ENCODE measurements around the gene PSMB3. TPM values are rescaled to one million over a fixed set of nuclear protein-coding genes. Genes with fewer than 3 reads are reported as not detected.

Gene PSMB3
- total RNA-seq, 2 experiments from 2014 or later: 335 to 348 TPM

DNA sequence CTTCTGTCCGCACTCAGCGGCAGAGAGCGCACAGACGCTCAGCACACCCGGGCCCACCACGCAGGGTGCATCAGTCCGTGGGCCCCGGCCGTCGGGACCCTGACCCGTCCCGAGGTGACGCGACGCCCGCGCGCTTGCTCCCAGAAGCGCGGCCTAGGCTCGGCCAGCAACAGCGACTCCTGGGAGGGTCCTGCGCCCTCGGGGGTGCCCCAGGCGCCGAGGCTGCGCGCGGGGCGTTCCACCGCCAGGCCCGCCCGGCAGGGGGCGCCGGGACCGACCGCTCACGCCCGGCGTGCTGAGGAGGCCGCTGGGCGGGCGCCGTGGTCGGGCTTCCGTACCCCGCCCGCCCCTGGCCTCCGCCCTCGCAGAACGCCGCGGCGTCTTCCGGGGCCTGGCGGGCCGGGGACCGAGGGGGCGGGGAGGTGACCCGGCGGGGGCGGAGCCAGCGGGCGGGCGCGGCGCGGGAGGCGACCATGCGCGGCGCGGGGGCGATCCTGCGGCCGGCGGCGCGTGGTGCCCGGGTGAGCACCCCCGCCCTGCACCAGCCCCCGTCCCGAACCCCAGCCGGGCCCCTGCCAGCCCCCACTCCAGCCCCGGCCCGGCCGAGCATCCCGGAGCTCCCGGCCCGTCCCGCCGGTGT lies 22.5 kb upstream of the PSMB3 start, which contains the start of gene CISD3:
TSS of gene CISD3 (plus strand) at position 456 of the 640 bp plus-strand sequence. CDS start at position 474, 18 bp downstream.
- peaks cover 78% of the 10 kb centered on the region for H3K4me1 Mint-ChIP-seq (ENCODE audit: low read depth)
- H3K36me3 Mint-ChIP-seq: peaks cover 23% of the 10 kb centered on the region
- ChIA-PET CTCF (interaction anchor here (0.8 to 8.1 kb wide), 8 partner anchors 25 to 172 kb away, joined by 3 to 210 read pairs (median 7); partner anchors contain the start of genes EPOP and MLLT6), POLR2A (interaction anchor here (1.0 to 6.6 kb wide), 4 partner anchors 11 to 55 kb away, joined by 4 to 116 read pairs (median 7); partner anchors contain the start of genes EPOP and MLLT6)
- H3K9me3 Mint-ChIP-seq: no peaks in the 10 kb centered on the region
- peak; percentile 89 for DNase-seq
- intact Hi-C loops (cut with micrococcal nuclease): loop anchor here (5.0 kb wide), 1 partner anchor 173 kb away; no protein-coding TSS in a partner anchor
- H3K27ac Mint-ChIP-seq: peak within 1 kb of the TSS; percentile 98
- peak within 1 kb of the TSS; percentile 92 for H3K4me3 Mint-ChIP-seq
- H3K27me3 Mint-ChIP-seq: no peaks in the 10 kb centered on the region

- no peaks in the 10 kb centered on the region for H3K9me3 Mint-ChIP-seq
- peaks cover 23% of the 10 kb centered on the region for H3K36me3 Mint-ChIP-seq
- ChIA-PET POLR2A (interaction anchor here (1.0 to 6.6 kb wide), 6 partner anchors 12 to 59 kb away, joined by 3 to 116 read pairs (median 5); partner anchors contain the start of genes EPOP and MLLT6), CTCF (interaction anchor here (0.9 to 8.1 kb wide), 12 partner anchors 12 to 423 kb away, joined by 3 to 210 read pairs (median 4); partner anchors contain the start of genes EPOP and MLLT6)
- intact Hi-C loops (cut with micrococcal nuclease): loop anchor here (5.0 kb wide), 1 partner anchor 173 kb away; no protein-coding TSS in a partner anchor
- no peaks in the 10 kb centered on the region for H3K27me3 Mint-ChIP-seq
- H3K4me3 Mint-ChIP-seq: peak overlapping the region; percentile 92
- peak overlapping the region; percentile 91 for H3K27ac Mint-ChIP-seq
- H3K4me1 Mint-ChIP-seq (ENCODE audit: low read depth): peaks cover 76% of the 10 kb centered on the region
- no peak for DNase-seq
Measured at GRCh38 chr17:38730526-38731379, 21.8 kb upstream of the PSMB3 start.

DNA sequence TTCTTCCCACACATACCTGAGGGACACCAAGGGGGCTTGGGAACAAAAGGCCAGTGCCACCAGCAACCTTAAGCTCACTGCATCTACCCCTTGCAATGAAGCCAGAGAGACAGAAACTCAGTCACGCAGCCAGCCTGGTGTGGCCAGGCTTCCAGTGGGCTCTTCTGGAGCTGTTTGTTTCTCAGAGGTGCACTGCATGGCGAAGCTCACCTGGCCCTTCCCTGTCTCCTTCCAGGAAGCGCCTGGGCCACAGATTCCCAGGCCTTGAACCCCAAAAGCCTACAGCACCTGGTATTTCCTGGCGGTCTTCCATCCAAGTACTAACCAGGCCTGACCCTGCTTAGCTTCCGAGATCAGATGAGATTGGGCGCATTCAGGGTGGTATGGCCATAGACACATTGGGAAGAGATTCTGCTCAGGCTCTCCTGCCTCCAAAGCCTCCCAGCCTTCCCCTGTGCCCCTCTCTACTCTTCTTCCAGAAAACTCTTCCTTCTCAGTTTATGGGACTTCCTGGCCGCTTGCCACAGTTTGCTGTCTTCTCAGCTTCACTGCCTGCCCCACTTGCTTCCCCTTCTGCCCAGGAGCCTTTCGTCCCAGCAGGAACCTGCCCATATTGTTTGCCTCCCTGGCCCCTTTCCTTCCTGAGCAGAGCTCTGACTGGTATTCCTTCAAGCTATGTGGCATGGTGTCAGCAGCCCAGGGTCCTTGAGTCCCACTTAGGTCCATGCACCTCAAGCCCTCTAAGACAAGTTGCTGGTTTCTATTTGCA lies 20.8 kb upstream of the PSMB3 start:
- DNase-seq: no peak
- CTCF ChIA-PET: interaction anchor here (0.7 to 8.1 kb wide), 13 partner anchors 13 to 422 kb away, joined by 3 to 210 read pairs (median 4); partner anchors contain the start of genes EPOP and MLLT6
- Mint-ChIP-seq H3K4me3 (peak overlapping the region; percentile 92), H3K27ac (peak overlapping the region; percentile 91), H3K4me1 (ENCODE audit: low read depth) (peaks cover 69% of the 10 kb centered on the region), H3K27me3 (no peaks in the 10 kb centered on the region), H3K36me3 (peaks cover 23% of the 10 kb centered on the region), H3K9me3 (no peaks in the 10 kb centered on the region)
- POLR2A ChIA-PET: interaction anchor here (0.9 to 6.6 kb wide), 6 partner anchors 13 to 60 kb away, joined by 3 to 116 read pairs (median 5); partner anchors contain the start of genes EPOP and MLLT6
- intact Hi-C loops (cut with micrococcal nuclease): loop anchor here (5.0 kb wide), 1 partner anchor 174 kb away; no protein-coding TSS in a partner anchor

DNA sequence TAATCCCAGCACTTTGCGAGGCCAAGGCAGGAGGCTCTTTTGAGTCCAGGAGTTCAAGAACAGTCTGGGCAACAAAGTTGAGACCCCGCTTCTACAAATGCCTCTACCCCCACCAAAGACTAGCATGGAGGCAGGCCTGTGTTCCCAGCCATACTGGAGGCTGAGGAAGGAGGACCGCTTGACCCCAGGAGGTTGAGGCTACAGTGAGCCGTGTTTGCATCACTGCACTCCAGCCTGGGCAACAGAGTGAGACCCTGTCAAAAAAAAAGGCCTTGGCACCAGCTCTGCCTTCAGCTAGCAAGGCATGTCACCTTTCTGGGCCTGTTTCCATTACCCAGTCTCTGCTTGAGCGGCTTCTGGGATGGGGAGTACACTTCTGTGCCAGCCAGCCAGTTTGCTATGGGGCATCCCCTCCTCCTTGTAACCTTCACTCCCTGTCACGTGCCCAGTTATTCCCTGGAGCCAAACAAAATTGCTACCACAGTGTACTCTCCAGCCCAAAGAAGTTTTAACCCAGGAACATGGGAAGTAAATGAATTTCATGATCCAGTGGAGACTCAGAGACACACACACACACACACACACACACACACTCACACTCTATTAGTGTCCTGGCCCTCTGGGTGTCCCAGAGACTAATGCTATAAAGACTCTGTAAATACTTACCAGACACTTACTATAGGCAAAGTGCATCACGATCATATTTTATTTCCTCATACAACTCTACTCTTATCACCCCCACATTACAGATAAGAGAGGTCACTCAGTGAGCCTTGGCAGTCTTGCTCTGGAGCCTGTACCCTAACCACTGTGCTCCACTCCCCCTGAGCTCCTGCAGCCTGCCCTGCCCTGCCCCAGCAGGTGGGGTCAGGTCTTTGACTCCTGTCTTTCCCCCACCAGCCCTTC lies 19.9 kb upstream of the PSMB3 start:
- no peaks in the 10 kb centered on the region for H3K9me3 Mint-ChIP-seq
- CTCF ChIA-PET: interaction anchor here (1.8 to 8.1 kb wide), 4 partner anchors 56 to 421 kb away, joined by 5 to 210 read pairs (median 26); partner anchors contain the start of gene EPOP
- peaks cover 61% of the 10 kb centered on the region for H3K4me1 Mint-ChIP-seq (ENCODE audit: low read depth)
- POLR2A ChIA-PET: interaction anchor here (0.9 to 6.6 kb wide), 2 partner anchors 18 to 29 kb away, joined by 3 to 116 read pairs; partner anchors contain the start of gene MLLT6
- peak overlapping the region; percentile 91 for H3K27ac Mint-ChIP-seq
- no peak for DNase-seq
- H3K36me3 Mint-ChIP-seq: peaks cover 22% of the 10 kb centered on the region
- H3K4me3 Mint-ChIP-seq: peak overlapping the region; percentile 92
- H3K27me3 Mint-ChIP-seq: no peaks in the 10 kb centered on the region
- intact Hi-C loops (cut with micrococcal nuclease): loop anchor here (5.0 kb wide), 1 partner anchor 175 kb away; no protein-coding TSS in a partner anchor

- intact Hi-C loops (cut with micrococcal nuclease): loop anchor here (5.0 kb wide), 1 partner anchor 176 kb away; no protein-coding TSS in a partner anchor
- Mint-ChIP-seq H3K27ac (peak overlapping the region; percentile 50), H3K4me3 (no peak overlapping the region), H3K9me3 (no peaks in the 10 kb centered on the region), H3K27me3 (no peaks in the 10 kb centered on the region), H3K36me3 (peaks cover 14% of the 10 kb centered on the region), H3K4me1 (ENCODE audit: low read depth) (peaks cover 53% of the 10 kb centered on the region)
- POLR2A ChIA-PET: interaction anchor here (1.0 kb wide), 1 partner anchor 56 kb away, joined by 4 read pairs; no protein-coding TSS in a partner anchor
- CTCF ChIA-PET: interaction anchor here (2.1 to 8.1 kb wide), 7 partner anchors 17 to 174 kb away, joined by 10 to 210 read pairs (median 32); partner anchors contain the start of genes EPOP, MLLT6 and PSMB3
- DNase-seq: no peak
Measured at GRCh38 chr17:38733282-38733981, 19.1 kb upstream of the PSMB3 start.

DNA sequence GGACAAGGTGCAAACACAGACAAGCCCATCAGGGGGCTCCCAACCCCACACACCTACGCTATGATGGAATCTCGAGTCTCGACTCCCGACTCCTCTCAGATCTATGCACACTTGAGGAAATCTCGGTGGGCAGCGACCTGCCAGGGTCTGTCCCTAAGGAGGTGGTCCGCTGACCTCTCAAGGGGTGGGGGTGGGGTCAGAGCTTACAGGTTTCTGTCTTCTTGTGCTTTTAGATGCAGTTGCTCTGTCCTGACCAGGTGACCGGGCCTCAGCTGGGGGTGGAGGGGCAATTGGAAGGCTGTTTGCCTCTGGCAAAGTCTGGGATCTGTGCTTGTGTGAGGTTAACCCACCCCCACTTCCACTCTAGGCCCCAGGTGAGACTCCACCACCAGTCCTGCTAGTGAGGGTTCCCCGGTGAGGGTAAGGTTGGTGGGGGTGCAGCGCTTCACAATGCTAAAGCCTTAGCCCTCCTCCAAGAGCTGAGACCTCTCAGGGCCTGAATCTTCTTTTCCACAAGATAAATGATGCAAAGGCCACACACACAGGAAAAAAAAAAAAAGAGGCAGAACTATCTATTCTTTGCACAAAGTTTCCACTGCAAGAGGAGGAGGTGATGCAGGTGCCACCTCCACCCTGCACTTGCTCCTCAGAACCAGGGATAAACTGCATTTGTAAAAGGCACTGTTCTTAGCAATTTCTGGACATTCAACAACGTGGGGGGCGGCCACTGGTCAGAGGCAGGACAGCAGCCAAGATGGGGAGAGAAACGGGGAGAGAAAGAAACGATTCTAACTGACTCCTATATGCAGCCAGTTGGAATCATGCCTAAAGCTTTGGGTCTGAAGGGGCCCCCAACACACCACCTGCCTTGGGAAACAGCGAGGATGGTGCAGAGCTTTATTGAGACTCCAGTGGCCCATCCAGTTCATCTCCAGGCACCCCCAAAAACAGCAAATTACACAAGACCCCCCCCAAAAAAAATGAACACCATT lies 18.3 kb upstream of the PSMB3 start:
- ChIA-PET POLR2A (interaction anchor here (1.0 to 1.9 kb wide), 5 partner anchors 18 to 59 kb away, joined by 3 to 9 read pairs (median 4); partner anchors contain the start of genes EPOP and PSMB3), CTCF (interaction anchor here (0.6 to 8.1 kb wide), 29 partner anchors 8 to 343 kb away, joined by 3 to 210 read pairs (median 6); partner anchors contain the start of genes EPOP, MLLT6, PSMB3 and SRCIN1)
- H3K9me3 Mint-ChIP-seq: no peaks in the 10 kb centered on the region
- peak overlapping the region; percentile 47 for H3K27ac Mint-ChIP-seq
- H3K4me3 Mint-ChIP-seq: peak overlapping the region; percentile 14
- H3K36me3 Mint-ChIP-seq: peaks cover 12% of the 10 kb centered on the region
- peaks cover 45% of the 10 kb centered on the region for H3K4me1 Mint-ChIP-seq (ENCODE audit: low read depth)
- H3K27me3 Mint-ChIP-seq: no peaks in the 10 kb centered on the region
- intact Hi-C loops (cut with micrococcal nuclease): loop anchor here (2.0 to 5.0 kb wide), 2 partner anchors 17 to 177 kb away; no protein-coding TSS in a partner anchor
- peak; percentile 50 for DNase-seq

DNA sequence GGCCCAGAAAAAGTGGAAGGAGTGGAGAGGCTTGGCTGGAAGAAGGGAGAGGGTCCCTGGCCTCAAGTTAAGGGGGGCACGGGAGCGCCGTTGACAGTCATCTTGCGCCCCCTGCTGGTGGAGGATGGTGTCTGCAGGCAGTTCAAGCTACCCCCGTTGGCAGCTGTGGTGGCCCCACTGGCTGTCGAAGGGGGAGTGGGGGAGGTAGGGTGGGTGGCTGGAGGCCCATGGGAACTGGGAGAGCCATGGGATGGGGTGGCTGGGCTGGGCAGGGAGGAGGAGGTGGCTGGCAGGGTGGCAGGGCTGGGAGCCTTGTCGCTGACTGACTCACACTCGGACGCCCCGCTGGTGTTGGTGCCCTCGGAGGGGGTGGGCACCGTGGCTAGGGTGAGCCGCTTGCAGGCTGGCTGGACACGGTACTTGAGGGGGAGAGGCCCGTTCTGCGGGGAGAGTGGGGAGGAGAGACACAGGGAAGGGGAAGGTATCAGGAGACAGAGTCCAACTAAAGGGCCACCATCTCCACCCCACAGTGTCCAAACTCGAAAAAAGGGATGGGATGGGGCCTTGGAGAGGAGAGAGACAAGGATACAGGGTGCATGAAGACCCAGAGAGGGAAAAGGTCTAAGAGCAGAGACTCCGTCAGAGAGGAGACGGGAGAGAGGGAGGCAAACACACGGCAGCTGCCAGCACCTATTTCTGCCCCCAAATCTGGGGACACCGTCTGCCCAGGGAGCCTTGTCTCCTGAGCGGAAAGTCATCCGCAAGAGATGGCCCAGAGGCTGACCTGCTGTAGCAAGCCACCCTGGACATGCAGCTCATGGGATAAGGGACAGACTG lies 17.2 kb upstream of the PSMB3 start:
- Mint-ChIP-seq H3K9me3 (no peaks in the 10 kb centered on the region), H3K27ac (no peak overlapping the region), H3K36me3 (peaks cover 12% of the 10 kb centered on the region), H3K27me3 (peaks cover 6% of the 10 kb centered on the region), H3K4me1 (ENCODE audit: low read depth) (peaks cover 42% of the 10 kb centered on the region), H3K4me3 (no peak overlapping the region)
- peak; percentile 78 for DNase-seq
- ChIA-PET CTCF (interaction anchor here (0.7 to 8.1 kb wide), 39 partner anchors 9 to 243 kb away, joined by 3 to 210 read pairs (median 6); partner anchors contain the start of genes EPOP, MLLT6, PCGF2 and PSMB3), POLR2A (interaction anchor here (1.4 to 1.9 kb wide), 5 partner anchors 17 to 60 kb away, joined by 3 to 9 read pairs (median 4); partner anchors contain the start of genes EPOP and PSMB3)
- intact Hi-C loops (cut with micrococcal nuclease): loop anchor here (1.0 to 2.0 kb wide), 2 partner anchors 15 to 58 kb away; no protein-coding TSS in a partner anchor

DNA sequence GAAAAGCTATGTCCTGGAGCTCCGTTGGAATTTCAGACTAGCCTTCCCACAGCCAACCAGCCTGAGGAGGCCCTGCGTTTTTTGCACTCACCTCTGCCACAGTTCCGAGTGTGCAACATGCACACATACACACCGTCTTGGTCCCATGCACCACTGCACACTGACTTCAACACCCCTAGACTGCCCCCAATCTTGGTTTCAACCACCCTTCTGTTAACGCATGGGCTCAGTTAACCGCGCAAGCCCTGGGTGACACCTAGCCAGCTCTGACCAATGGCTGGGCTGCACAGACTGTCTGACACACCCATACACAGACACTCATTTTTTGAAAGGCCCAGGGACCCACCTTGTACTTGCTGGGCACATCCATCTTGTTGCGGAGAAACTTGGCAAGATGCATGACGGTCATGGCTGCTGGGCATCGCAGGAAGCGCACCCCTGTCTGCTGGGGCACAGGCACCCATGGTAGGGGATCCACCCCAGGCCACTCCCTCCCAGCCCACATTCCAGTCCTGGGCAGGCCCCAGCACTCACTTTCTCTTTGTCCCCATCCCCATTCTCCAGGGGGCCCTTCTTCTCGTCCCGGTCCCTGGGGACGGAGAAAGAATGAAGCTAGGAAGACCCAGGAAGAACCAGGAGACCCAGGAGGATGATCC lies 14.4 kb upstream of the PSMB3 start:
- POLR2A ChIA-PET: no interaction called here
- intact Hi-C loops (cut with micrococcal nuclease): no loop called here

More for the DNA sequence above, 14.4 kb upstream of the PSMB3 start:
- H3K4me3 Mint-ChIP-seq: no peak overlapping the region
- H3K27me3 Mint-ChIP-seq: peaks cover 8% of the 10 kb centered on the region
- no peak overlapping the region for H3K27ac Mint-ChIP-seq
- H3K36me3 Mint-ChIP-seq: peaks cover 3% of the 10 kb centered on the region
- DNase-seq: no peak
- CTCF ChIA-PET: interaction anchor here (8.1 kb wide), 1 partner anchor 62 kb away, joined by 210 read pairs; the partner anchor contains the start of gene EPOP
- peaks cover 25% of the 10 kb centered on the region for H3K4me1 Mint-ChIP-seq (ENCODE audit: low read depth)
- H3K9me3 Mint-ChIP-seq: no peaks in the 10 kb centered on the region
